ENCODE measurements around the gene ATG7.
"Not testable (repeated sequence)": the region's sequence is repeated elsewhere in the genome, so short reads cannot be mapped to it uniquely, and the experiment has no call there.

ATG7 gene

GRCh38 chr3:11401434-11401833 is 129.2 kb downstream of the ATG7 start:
- TF ChIP-seq CTCF (IDR thresholded peaks at IDR 0.05; ENCODE audit: low read depth, low read length, missing control alignments), result no peak
- no peak overlapping the region for H3K4me3 ChIP-seq (ENCODE audit: low read depth, low read length)
- no peak for DNase-seq (ENCODE audit: low read depth)

GRCh38 chr3:11405323-11405722 is 133.1 kb downstream of the ATG7 start:
- DNase-seq (ENCODE audit: low read depth), result no peak

GRCh38 chr3:11407644-11408043 is 135.4 kb downstream of the ATG7 start:
- DNase-seq (ENCODE audit: low read depth), result no peak

More at GRCh38 chr3:11405323-11405722, 133.1 kb downstream of the ATG7 start:
- H3K4me3 ChIP-seq (ENCODE audit: low read depth, low read length), result no peak overlapping the region
- TF ChIP-seq CTCF (IDR thresholded peaks at IDR 0.05; ENCODE audit: low read depth, low read length, missing control alignments), result no peak

GRCh38 chr3:11408324-11408859 is 136.2 kb downstream of the ATG7 start:
- H3K4me3 ChIP-seq (ENCODE audit: low read depth, low read length), result not testable (repeated sequence)

More at GRCh38 chr3:11407644-11408043, 135.4 kb downstream of the ATG7 start:
- TF ChIP-seq CTCF (IDR thresholded peaks at IDR 0.05; ENCODE audit: low read depth, low read length, missing control alignments), result no peak
- H3K4me3 ChIP-seq (ENCODE audit: low read depth, low read length), result no peak overlapping the region

GRCh38 chr3:11410564-11410963 is 138.4 kb downstream of the ATG7 start:
- H3K4me3 ChIP-seq (ENCODE audit: low read depth, low read length), result no peak overlapping the region
- no peak for TF ChIP-seq CTCF (IDR thresholded peaks at IDR 0.05; ENCODE audit: low read depth, low read length, missing control alignments)
- no peak for DNase-seq (ENCODE audit: low read depth)

More at GRCh38 chr3:11408324-11408859, 136.2 kb downstream of the ATG7 start:
- DNase-seq (ENCODE audit: low read depth), result not testable (repeated sequence)

GRCh38 chr3:11411956-11412355 is 139.8 kb downstream of the ATG7 start:
- DNase-seq (ENCODE audit: low read depth), result no peak
- no peak overlapping the region for H3K4me3 ChIP-seq (ENCODE audit: low read depth, low read length)
- no peak for TF ChIP-seq CTCF (IDR thresholded peaks at IDR 0.05; ENCODE audit: low read depth, low read length, missing control alignments)

- no peak overlapping the region for H3K4me3 ChIP-seq (ENCODE audit: low read depth, low read length)
- no peak for TF ChIP-seq CTCF (IDR thresholded peaks at IDR 0.05; ENCODE audit: low read depth, low read length, missing control alignments)
- DNase-seq (ENCODE audit: low read depth), result no peak
Observed at GRCh38 chr3:11413071-11413470, 140.9 kb downstream of the ATG7 start.

Measured in GM12864 (cell line).